ENCODE results near the gene RPRD1B.

The RPRD1B gene

GRCh38 chr20:38120625-38120988, 87.1 kb downstream of the RPRD1B start:
- DNase-seq (ENCODE audit: low read depth), result no peak

DNA sequence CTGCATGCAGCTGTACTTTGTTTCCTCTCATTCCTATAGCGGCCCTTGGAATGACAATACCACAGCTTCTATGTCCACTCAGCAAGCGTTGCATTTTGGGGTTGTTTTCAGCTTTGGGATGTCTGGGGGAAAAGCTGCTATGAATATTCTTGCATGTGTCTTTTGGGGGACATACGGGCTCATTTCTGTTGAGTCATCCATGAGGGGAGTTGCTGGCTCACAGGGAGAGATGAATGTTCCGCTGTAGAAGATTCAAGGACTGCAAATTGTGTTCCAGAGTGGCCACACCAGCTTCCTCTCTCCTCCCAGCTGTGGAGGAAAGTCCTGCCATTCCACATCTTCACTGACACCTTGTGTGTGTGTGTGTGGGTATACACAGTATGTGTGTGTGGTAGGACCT, 88.2 kb downstream of the RPRD1B start:
- no peak for DNase-seq (ENCODE audit: low read depth)

- DNase-seq (ENCODE audit: low read depth), result no peak
These were observed 89.6 kb downstream of the RPRD1B start for GRCh38 chr20:38123021-38123587.

- DNase-seq (ENCODE audit: low read depth), result no peak
These were observed 91.9 kb downstream of the RPRD1B start for GRCh38 chr20:38125157-38126056.

DNA sequence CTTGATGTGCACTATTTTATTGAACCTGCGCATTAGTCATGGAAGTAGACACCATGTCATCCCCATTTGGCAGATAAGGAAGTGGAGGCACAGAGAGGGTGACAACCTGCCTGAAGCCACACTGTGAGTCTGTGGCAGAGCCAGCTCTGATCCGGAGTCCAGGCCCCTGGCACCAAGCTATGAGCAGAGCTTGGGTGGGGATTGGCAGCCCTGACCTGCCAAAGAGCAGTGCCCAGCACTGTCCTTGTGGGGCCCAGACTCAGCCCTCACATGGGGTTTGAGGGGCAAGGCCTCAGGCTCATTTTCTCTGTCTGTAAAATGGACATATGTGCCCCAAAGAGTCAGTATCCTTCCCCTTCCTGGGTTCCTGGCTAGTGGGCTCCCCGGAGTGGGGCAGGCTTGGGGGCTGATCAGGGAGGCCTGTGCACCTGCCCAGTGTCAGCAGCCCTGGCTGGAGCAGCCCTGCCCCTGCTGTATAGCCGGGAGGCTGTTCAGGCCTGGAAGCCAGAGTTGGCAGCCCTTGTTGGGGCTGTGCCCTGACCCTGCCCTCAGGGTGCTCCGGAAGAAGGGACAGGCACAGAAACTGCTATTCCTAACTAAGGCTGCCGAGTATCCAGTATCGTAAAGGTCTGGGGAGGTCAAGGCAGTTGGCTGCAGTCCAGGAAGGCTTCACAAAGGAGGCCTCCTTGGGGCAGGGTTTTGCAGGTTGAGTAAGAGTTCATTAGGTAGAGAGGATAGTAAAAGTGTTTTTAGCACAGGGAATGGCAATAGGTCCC, 92.8 kb downstream of the RPRD1B start:
- no peak for DNase-seq (ENCODE audit: low read depth)

DNA sequence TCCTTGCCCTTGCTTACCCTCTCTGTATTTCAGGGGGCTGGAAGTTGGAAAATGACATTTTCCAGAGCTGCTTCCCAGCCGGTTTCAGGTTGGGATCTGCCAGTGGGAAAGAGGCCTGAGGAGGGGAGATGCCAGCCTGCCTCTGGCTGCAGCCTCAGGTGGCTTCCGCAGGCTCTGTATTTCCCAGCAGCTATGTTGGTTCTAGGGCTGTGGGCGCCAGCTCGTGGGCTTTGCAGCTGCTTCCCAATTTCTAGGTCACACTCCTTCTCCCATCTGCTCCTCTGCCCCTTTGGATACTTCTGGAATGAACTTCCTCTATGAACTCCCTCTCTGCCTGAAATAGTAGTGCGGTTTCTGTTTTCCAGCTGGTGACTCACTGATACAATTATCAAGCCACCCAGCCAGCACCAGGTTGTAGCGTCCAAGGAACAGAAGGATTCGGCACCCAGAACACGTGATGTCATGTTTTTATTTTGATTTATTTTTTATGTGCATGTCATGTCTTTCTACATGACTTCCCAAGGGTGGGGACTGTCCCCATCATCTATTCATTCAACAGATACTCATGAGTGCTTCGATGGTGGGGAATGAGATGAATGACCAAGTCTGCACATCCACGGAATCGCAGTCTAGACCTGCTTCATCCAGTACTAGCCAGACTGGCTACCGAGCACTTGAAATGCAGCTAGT, 93.5 kb downstream of the RPRD1B start:
- no peak for DNase-seq (ENCODE audit: low read depth)

GRCh38 chr20:38127920-38128528, 94.5 kb downstream of the RPRD1B start:
- DNase-seq (ENCODE audit: low read depth), result no peak

DNA sequence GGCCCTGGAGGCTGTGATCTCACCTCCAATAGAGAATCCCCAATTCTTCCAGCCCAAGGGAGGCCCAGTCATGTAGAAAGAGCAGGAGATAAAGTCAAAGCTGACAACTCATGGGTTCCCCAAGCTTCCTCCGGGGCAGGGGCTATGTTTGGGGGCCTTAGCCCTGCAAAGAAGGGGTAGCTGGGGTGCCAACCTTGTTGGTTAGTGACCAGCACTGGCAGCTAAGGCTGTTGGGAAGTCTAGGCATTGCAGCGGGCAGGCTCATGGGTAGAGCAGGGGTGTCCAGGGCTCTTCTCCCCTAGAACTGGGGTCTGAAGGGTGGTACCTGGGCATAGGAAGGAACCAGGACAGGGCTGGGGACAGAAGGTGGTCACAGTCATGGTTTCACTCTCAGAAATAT, 95.1 kb downstream of the RPRD1B start:
- no peak for DNase-seq (ENCODE audit: low read depth)

DNA sequence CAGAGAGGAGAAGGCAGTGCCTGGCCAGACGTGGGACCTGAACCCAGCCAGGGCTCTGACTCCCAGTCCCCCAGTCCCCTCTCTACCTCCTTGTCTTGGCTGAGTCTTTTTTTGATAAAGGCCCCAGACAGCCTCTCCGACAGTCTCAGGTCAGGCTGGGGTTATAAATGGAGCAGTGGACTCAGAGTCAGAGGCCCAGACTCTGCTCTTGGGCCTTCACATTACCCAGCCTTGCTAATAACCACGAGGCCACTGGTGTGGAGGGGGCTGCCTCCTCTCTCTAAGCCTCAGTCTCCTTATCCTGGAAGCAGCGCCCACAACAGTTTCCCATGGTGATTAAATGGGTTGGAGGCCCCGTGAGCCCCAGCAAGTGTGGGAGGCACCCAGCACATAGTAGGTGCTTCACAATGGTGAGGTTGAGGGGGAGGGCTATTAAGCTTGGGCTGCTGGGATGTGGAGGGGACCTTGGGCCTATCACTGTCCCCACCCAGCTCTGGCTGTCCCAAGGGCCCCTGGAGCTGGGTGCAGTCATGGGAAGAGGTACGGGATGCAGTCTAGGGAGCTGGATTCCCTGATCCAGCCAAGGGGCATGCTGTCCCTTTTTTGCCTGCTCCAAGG, 95.8 kb downstream of the RPRD1B start:
- no peak for DNase-seq (ENCODE audit: low read depth)

GRCh38 chr20:38129893-38130609, 96.5 kb downstream of the RPRD1B start:
- DNase-seq (ENCODE audit: low read depth), result no peak

DNA sequence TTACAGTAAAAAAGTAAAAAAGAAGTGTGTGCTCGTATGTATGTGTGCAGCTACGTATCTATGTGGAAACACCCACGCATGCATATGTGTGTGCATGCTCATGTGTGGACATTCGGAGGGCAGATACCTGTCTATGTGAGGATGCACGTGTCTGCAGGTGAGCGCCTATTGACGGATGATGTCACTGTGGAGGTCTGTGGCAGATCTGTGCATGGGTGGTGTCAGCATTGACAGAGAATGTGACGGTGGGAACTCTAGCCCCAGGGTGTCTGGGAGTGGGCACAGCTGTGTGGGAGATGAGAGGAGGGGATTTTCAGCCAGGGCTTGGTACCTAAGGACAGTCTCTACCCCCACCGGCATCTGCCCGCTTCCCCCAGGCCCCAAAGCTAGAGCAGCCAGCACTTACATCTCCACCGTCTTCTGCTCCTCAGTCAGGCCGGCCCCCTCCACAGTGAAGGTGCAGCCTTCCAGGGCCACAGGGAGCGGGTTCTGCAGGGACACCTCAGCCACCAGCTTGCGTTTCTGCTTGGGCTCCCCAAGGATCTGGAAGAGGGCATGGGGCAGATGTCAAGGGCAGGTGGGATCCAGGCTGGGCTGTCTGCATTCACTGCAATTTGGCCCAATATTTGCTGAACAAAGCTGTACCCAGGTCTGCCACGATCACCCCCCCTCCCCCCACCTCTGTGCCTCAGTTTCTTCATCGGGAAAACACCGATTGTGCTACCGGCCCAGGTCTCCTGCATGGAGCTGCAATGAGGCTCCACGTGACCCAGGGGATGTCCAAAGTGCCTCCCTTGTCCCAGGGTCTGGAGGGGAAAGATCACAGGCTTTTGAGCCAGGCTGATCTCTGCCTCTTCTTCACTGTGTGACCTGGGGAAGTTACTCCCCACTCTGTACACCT, 97.4 kb downstream of the RPRD1B start:
- DNase-seq (ENCODE audit: low read depth), result no peak

DNA sequence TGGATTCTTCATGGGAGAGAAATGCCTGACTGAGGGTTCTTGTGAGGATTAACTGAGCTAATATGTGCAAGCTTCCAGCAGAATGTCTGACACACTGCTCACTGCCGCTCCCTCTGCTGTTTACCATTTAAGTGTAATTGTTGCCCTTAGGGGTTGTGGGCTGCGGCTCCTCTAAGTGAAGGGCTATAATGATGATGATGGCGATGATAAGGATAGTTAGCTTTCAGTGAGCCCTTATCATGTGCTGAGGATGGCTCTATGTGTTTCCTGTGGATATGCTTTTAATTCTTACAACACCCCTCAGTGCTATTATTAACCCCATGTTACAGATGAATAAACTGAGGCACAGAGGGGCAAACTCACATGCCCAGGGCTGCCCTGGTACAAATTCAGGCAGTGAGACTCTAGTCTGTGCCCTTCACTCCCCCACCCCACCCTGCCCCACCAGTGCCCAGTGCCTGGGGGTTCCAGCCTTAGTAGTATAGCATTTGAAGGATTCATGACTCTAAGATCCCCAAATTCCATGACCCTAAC, 98.1 kb downstream of the RPRD1B start:
- DNase-seq (ENCODE audit: low read depth), result no peak

DNA sequence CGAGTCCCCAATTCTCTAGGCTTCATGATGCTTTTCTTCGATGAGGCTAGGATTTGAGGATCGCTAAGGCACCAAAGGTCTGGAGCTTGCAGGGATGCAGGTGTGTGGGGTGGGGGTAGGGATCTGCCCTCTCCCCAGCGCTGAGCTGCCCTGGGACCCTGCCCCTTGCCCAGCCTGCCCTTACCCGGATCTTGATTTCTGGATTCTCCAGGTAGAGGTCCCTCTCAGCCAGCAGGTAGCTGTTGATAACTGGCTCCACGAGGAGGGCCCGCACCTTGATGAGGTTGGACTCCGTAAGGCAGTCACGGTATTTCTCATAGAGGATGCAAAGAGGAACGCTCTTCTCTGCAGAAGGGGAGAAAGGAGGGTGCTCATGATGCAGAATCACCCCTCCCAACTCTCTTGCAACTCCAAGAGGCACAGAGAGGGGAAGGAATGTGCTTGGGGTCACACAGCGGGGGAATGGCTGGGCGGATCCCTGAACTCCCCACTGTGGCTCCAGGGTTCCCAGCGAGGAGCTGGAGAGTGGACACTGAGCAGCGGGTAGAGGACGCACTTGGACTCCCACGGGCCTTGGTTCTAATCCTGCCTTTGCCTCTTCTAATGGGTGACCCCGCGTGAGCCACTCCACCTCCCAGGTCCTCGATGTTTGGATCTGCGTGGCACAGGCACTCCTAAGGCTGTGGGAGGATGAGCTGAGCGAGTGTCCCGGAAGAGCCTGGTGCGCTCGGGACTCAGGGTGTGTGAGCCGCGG, 98.8 kb downstream of the RPRD1B start:
- no peak for DNase-seq (ENCODE audit: low read depth)

DNA sequence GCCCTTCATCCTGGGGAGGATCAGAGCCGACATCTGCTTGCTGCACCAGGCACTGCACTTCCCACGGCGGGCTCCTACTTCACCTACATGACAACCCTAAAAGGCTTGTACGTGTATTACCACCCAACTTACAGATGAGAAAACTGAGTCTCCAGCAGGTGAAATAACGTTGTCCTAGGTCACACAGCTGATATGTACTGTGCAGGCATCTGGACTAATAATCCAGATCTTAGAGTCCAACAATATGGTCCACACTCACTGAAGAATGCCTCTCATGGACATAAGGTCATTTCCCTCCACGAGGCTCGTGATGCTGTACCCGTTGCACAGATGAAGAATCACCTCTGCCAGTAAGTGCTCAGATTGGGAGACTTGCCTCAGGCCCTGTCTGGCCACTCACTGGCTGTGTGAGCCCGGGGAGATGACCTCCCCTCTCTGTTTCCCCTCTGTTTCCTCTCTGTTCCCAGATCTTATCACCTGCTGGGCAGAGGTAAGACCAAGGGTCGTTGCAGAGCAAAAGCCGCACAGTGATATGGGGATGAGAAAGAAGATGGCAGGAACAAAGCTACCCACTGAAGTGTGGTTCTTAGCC, 99.5 kb downstream of the RPRD1B start:
- DNase-seq (ENCODE audit: low read depth), result no peak

DNA sequence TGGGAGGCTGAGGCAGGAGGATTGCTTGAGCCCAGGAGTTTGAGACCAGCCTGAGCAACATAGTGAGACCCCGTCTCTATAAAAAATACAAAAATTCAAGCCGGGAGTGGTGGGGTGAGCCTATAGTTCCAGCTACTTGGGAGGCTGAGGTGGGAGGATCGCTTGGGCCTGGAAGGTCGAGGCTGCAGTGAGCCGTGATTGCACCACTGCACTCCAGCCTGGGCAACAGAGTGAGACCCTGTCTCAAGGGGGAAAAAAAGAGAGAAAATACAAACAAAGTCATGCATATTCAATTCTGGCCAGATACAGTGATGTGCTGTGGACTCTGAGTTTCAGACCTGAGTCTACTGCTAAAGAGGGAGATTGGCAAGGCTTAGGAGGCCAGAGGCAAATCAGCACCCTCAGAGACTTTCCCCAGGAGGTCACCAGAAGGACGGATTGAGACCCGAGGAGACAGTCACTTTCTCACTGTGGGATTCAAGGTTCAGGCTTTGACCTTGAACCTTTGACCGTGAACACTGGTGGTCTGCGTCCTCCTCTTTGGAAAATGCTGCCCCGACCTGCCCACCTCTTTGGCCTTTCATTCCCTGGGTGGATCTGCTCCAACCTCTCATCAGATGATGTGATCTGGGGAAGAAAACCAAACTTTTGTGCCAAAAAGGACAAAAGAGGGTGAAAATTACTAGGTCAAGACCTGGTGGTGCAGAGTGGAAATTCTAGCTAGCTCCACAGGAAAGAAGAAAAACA, 100.3 kb downstream of the RPRD1B start:
- DNase-seq (ENCODE audit: low read depth), result no peak

- no peak for DNase-seq (ENCODE audit: low read depth)
These were observed 101.1 kb downstream of the RPRD1B start for GRCh38 chr20:38134427-38135270.

- DNase-seq (ENCODE audit: low read depth), result no peak
These were observed 101.7 kb downstream of the RPRD1B start for GRCh38 chr20:38135271-38135650.

Measured in T-helper 22 cell (primary cell).